Sigmoid colon (tissue), 7 donors: ENCODE measurements around the gene RBM38. TPM values are rescaled to one million over a fixed set of nuclear protein-coding genes. Genes with fewer than 3 reads are reported as not detected.
A peak's percentile ranks its signal among the peaks of the same experiment; 100 is the strongest.
"Not testable (repeated sequence)": the region's sequence is repeated elsewhere in the genome, so short reads cannot be mapped to it uniquely, and the experiment has no call there.

ENCODE experiments used
- DNase-seq: peaks from one replicate; pipeline ENCODE4 v3.0.0-alpha.2; 2019
- H3K27ac ChIP-seq, 4 donors: fragments of 200-600 bp; sonication (generic); one replicate each; pipeline ENCODE4 v1.5.1; 2016 to 2019; ENCODE audit warnings: mild to moderate bottlenecking in 1 of 4
- H3K27me3 ChIP-seq, 3 donors: fragments of 200-600 bp; sonication (generic); one replicate each; pipeline ENCODE4 v1.5.1; 2019; ENCODE audit warnings: mild to moderate bottlenecking in 1 of 3
- H3K36me3 ChIP-seq, 4 donors: fragments of 200-600 bp; sonication (generic); one replicate each; pipeline ENCODE4 v1.5.1; 2016 to 2019
- H3K4me1 ChIP-seq, 4 donors: fragments of 200-600 bp; sonication (generic); one replicate each; pipeline ENCODE4 v1.5.1; 2017 to 2019
- H3K4me3 ChIP-seq, 4 donors: fragments of 200-600 bp; sonication (generic); one replicate each; pipeline ENCODE4 v1.5.1; 2017 to 2019; ENCODE audit warnings: mild to moderate bottlenecking in 2 of 4, moderate library complexity in 1 of 4
- H3K9me3 ChIP-seq, 4 donors: fragments of 200-600 bp in 3 of 4; sonication (generic) in 3 of 4; one replicate each; pipeline versions ENCODE4 v1.5.1 to v1.6.1; 2013 to 2019
- EP300 ChIP-seq, 4 donors: sonication (generic); formaldehyde crosslinking; IDR thresholded peaks; one replicate each; pipeline ENCODE4 v1.6.1; 2017; ENCODE audit warnings: antibody characterized with exemption in 4 of 4
- POLR2A ChIP-seq, 2 donors: fragments of 450-650 bp; IDR thresholded peaks; one replicate each; pipeline ENCODE4 v1.6.1; 2016; ENCODE audit warnings: antibody characterized with exemption in 2 of 2, mild to moderate bottlenecking in 2 of 2, moderate library complexity in 2 of 2
- POLR2AphosphoS5 ChIP-seq, 4 donors: sonication (generic); formaldehyde crosslinking; IDR thresholded peaks; one replicate each; pipeline ENCODE4 v1.6.1; 2017; ENCODE audit warnings: antibody characterized with exemption in 4 of 4
- WGBS, 2 donors: extraction: QIAGEN DNeasy Blood & Tissue Kit; methylation state at CpG; one replicate each; pipeline ENCODE4 v1.1.7; 2013; 5-methylcytosine and 5-hydroxymethylcytosine counted together
- intact Hi-C: fragments of 100-400 bp; cut with DNase I; formaldehyde crosslinking; loops from one replicate; pipeline ENCODE4 v1.15.1; 2023
- polyA plus RNA-seq, 3 donors: library from polyadenylated mRNA; stranded (reverse); fragments of 200-250 nt; gene quantifications; one replicate each; pipeline ENCODE4 v1.2.3, GENCODE V29; 2013
- total RNA-seq, 4 donors: library from RNA; depleted of rRNA; stranded (reverse); fragments of >200 nt; gene quantifications; one replicate each; pipeline ENCODE4 v1.1.0, GENCODE V29; 2016
- TF ChIP-seq, protein P1 (sequence below), 4 experiments: fragments of 450-650 bp in 3 of 4; fragments of 200-600 bp in 1 of 4; IDR thresholded peaks; one replicate each; pipeline ENCODE4 v1.5.1; 2016 to 2019; ENCODE audit warnings: antibody characterized with exemption in 4 of 4, mild to moderate bottlenecking in 3 of 4, moderate library complexity in 2 of 4
- donor health status: healthy with polysubstance abuse.
- donor health status: Bipolar disorder and iron deficiency.
- donor health status: healthy.

RBM38 gene
- total and polyA plus RNA-seq, 7 donors: 31.4 to 94.2 (median 59.9) TPM

DNA sequence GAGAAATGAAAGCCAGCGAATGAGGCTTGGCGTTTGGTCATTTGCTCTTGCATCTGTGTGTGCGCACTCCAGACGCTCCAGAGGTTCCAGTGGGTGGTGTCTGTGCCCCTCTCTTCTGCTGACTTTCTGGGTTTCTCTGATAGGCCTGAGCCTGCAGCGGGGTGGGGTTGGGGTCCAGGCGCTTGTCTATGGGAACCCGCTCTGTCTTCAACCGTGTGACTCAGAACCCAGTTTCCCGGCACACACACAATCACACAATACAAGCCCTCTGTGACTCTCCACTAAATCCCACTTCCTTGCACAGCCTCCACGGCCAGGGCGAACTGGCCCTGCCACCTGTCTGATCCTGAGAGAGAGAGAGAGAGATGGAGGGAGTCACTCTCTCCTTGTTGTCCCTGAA lies 24.6 kb downstream of the RBM38 start:
- WGBS, 2 donors: 86 to 90% methylated on average over 11 of the region's 11 CpGs
- H3K4me1 ChIP-seq: peaks cover 0 to 28% (median 27%) of the 10 kb centered on the region in 4 donors
- DNase-seq: no peak
- intact Hi-C loops: no loop called here
- TF ChIP-seq, protein P1, sequence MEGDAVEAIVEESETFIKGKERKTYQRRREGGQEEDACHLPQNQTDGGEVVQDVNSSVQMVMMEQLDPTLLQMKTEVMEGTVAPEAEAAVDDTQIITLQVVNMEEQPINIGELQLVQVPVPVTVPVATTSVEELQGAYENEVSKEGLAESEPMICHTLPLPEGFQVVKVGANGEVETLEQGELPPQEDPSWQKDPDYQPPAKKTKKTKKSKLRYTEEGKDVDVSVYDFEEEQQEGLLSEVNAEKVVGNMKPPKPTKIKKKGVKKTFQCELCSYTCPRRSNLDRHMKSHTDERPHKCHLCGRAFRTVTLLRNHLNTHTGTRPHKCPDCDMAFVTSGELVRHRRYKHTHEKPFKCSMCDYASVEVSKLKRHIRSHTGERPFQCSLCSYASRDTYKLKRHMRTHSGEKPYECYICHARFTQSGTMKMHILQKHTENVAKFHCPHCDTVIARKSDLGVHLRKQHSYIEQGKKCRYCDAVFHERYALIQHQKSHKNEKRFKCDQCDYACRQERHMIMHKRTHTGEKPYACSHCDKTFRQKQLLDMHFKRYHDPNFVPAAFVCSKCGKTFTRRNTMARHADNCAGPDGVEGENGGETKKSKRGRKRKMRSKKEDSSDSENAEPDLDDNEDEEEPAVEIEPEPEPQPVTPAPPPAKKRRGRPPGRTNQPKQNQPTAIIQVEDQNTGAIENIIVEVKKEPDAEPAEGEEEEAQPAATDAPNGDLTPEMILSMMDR (IDR thresholded peaks at IDR 0.05): no peak
- TF ChIP-seq EP300 (IDR thresholded peaks at IDR 0.05) (no peak), POLR2AphosphoS5 (IDR thresholded peaks at IDR 0.05) (no peak), POLR2A (IDR thresholded peaks at IDR 0.05) (no peak)
- peak overlapping the region in 3 of 4 donors; percentile 67 to 70 (median 69) for H3K27ac ChIP-seq
- no peak overlapping the region for H3K4me3 ChIP-seq
- no peaks in the 10 kb centered on the region for H3K9me3 ChIP-seq
- no peaks in the 10 kb centered on the region for H3K27me3 ChIP-seq
- H3K36me3 ChIP-seq: no peaks in the 10 kb centered on the region

DNA sequence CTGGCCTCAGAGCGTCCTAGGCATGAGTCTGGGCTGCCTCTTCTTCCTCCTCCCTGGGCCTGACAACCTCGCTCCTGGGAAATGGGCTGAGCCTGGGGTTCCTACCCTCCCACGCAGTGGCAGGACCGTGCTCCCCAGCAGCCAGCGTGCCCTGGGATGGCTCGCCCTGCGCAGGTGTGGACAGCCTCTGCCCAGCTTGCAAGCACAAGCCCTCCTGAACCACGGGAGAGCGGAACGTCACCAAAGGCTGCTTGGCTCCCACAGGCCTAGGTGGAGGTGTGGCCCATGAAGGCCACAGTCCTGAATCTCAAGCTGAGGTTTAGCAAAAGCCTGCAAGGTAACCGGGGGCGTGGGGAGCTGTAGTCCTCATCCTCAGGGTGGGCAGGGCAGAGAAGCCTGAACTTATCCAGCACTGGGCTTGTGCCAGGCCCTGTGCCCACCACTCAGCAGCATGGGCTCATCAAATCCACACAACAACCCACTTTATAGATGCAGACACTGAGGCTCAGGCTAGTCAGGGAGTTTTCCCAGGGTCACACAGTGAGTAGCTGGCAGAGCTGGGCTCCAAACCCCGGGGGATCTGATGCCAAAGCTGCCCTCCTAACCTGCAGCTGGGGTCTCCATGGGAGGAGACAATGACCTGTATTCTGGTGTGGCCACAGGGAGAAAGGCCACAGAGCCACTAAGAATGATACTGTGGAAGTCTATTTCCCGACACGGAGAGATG lies 25.3 kb downstream of the RBM38 start:
- no peak for TF ChIP-seq POLR2A (IDR thresholded peaks at IDR 0.05)
- no peak for TF ChIP-seq POLR2AphosphoS5 (IDR thresholded peaks at IDR 0.05)
- no peak for TF ChIP-seq EP300 (IDR thresholded peaks at IDR 0.05)
- TF ChIP-seq, protein P1 (IDR thresholded peaks at IDR 0.05): no peak
- intact Hi-C loops: no loop called here
- DNase-seq: no peak
- Histone ChIP-seq H3K27ac (peak overlapping the region in 3 of 4 donors; percentile 67 to 70 (median 69)), H3K27me3 (no peaks in the 10 kb centered on the region), H3K9me3 (no peaks in the 10 kb centered on the region), H3K36me3 (no peaks in the 10 kb centered on the region), H3K4me3 (no peak overlapping the region), H3K4me1 (peaks cover 0 to 23% (median 22%) of the 10 kb centered on the region in 4 donors)
- WGBS, 2 donors: 88 to 93% methylated on average over 15 of the region's 15 CpGs

DNA sequence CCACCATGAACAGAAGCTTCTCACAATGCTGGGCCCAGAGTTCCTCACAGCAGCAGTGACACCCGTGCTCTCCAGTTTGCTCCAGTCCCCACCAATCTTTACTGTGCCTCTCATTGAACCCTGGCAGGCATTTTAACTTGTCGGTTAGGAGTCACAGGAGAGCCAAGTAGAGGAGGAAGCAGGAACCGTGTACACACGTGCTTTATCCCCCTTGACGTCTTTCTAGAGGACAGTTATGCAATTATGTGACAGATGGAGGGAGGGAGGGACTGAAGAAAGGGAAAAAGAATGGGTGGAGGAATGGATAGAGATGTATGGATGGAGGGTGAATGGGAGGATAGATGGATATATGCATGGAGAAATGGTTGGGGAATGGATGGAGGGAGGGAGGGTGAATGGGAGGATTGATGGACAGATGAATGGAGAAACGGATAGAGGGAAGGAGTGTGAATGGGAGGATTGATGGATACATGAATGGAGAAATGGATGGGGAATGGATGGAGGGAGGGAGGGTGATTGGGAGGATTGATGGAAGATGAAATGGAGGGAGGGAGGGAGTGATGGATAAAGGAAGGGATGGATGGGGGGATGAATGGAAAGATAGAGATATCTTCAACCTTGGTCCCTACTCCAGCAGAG lies 26.0 kb downstream of the RBM38 start:
- TF ChIP-seq EP300 (IDR thresholded peaks at IDR 0.05) (no peak), POLR2A (IDR thresholded peaks at IDR 0.05) (no peak), POLR2AphosphoS5 (IDR thresholded peaks at IDR 0.05) (no peak)
- TF ChIP-seq, protein P1 (IDR thresholded peaks at IDR 0.05): no peak
- H3K36me3 ChIP-seq: no peaks in the 10 kb centered on the region
- H3K27me3 ChIP-seq: no peaks in the 10 kb centered on the region
- no peak for DNase-seq
- intact Hi-C loops: no loop called here
- no peak overlapping the region for H3K4me3 ChIP-seq
- WGBS, 2 donors: 36 to 57% methylated on average over 6 of the region's 6 CpGs
- H3K4me1 ChIP-seq: peaks cover 0 to 18% (median 16%) of the 10 kb centered on the region in 4 donors
- H3K27ac ChIP-seq: no peak overlapping the region
- H3K9me3 ChIP-seq: no peaks in the 10 kb centered on the region

DNA sequence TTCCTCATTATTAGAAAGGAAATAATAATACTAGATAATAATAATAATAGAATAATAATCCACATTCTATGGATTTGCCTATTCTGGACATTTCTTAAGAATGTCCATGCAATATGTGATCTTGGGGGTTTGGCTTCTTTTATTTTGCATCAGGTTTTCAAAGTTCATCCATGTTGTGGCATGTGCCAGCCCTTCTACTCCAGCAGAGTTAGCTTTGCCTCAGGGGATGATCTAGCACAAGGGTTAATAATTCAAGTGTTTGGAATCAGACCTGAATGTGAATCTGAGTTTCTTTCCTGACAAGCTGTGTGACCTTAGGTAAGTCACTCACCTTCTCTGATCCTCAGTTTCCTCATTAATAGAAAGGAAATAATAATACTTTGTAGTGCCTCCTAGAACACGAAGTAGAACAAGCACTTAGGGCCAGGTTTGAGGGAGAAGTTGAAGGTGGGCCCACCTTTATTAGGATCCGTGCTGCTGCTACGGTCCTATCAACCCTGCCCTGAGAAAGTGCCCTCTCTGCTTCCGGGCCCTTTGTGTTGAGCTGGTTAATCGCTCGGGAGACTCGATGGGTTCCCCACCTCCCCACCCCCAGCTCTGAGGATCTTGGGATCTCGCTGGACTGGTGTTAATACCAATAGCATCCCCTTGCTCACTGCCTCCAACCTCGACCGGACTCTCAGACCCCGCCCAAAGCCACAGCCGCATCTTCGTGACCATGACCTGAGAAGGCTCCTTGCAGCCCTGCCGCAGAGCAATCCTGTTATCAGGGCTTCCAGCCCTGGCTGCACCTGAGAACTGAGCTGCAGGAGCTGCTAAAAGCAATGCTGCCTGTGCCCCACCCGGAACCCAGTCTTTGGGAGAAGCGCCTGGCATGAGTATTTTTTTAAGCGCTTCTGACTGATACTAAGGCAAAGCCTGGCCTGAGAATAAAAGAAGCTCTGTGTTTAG lies 26.9 kb downstream of the RBM38 start:
- no peaks in the 10 kb centered on the region for H3K27me3 ChIP-seq

DNA sequence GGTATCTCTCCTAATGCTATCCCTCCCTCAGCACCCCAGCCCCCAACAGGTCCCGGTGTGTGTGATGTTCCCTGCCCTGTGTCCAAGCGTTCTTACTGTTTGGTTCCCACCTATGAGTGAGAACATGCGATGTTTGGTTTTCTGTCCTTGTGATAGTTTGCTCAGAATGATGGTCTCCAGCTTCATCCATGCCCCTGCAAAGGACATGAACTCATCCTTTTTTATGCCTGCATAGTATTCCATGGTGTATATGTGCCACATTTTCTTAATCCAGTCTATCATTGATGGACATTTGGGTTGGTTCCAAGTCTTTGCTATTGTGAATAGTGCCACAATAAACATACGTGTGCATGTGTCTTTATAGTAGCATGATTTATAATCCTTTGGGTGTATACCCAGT lies 28.3 kb downstream of the RBM38 start:
- H3K27me3 ChIP-seq, intact Hi-C loops, H3K36me3 ChIP-seq, DNase-seq, H3K4me3 ChIP-seq, H3K9me3 ChIP-seq, H3K27ac ChIP-seq: not testable (repeated sequence)
- H3K4me1 ChIP-seq: peaks cover 0 to 15% (median 11%) of the 10 kb centered on the region in 4 donors
- WGBS, 2 donors: 95 to 96% methylated on average over 3 of the region's 4 CpGs

More for the DNA sequence above, 26.9 kb downstream of the RBM38 start:
- intact Hi-C loops: no loop called here
- DNase-seq: no peak
- TF ChIP-seq POLR2AphosphoS5 (IDR thresholded peaks at IDR 0.05) (no peak), POLR2A (IDR thresholded peaks at IDR 0.05) (no peak), EP300 (IDR thresholded peaks at IDR 0.05) (no peak)
- TF ChIP-seq, protein P1 (IDR thresholded peaks at IDR 0.05): no peak
- Histone ChIP-seq H3K4me1 (peaks cover 0 to 18% (median 15%) of the 10 kb centered on the region in 4 donors), H3K27ac (no peak overlapping the region), H3K9me3 (no peaks in the 10 kb centered on the region), H3K36me3 (no peaks in the 10 kb centered on the region), H3K4me3 (no peak overlapping the region)
- WGBS, 2 donors: 29 to 62% methylated on average over 17 of the region's 17 CpGs
